ENCODE data around the gene IQSEC1.

Gene IQSEC1

DNA sequence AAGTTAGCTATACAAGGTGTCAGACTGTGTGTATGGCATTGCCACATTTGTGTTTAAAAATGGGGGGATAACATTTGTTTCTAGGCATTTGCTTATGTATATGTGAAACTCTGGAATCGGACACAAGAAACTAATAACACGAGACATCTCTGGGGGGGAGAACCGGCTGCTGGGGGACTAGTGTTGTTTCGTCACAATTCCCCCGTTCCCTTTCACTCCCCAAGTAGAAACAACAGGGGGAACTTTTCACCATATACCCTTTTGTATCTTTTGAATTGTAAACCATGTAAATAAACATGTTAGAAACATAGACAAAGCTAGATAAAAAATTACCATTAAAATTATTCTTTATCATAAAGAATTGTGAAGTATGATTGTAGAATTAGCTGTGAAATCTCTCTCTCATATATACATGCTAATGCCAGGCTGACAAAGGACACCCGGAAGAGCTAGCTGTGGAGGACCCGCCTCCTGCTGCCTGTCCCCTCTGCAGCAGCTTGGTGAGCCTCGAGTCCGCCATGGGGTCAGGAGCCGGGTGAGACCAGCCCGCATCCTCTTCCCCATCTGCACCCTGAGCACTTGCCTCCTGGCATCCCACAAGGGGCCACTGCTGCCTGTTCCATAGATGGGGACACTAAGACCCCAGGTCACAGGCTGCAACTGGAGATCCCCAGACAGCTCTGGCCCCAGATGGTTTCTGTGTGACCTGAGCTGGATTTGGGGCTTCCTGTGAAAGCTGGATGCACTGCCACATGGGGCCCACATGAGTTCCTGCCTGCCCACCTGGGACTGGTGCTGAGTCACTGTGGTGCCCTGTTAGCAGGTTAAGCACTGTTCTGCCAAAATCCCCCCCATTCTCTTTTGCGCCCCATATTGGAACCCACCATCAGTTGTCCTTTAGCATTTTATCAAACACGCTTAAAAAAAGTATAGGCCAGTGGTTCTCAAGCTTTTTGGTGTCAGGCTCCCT is 91.6 kb downstream of the IQSEC1 start:
- H3K9ac ChIP-seq: peak overlapping the region in 2 of 11 experiments; percentile 16 to 25; a peak in 1 of 22 replicates
- H3K4me1 ChIP-seq: peaks cover 43 to 78% (median 71%) of the 10 kb centered on the region in 10 experiments
- no peak overlapping the region for H3K4me3 ChIP-seq
- peak overlapping the region in 10 of 11 experiments; percentile 59 to 90 (median 84); a peak in 18 of 22 replicates for H3K4me2 ChIP-seq
- H3K9me3 ChIP-seq (replicated peaks in 1 of 11): no peaks in the 10 kb centered on the region
- peaks cover 0 to 77% (median 16%) of the 10 kb centered on the region in 11 experiments; a peak in 14 of 22 replicates for H3K36me3 ChIP-seq
- no peak for TF ChIP-seq Cebpa-rat (IDR thresholded peaks at IDR 0.05)
- peak overlapping the region in 4 of 11 experiments; percentile 3 to 54 (median 38); a peak in 6 of 22 replicates for H3K27ac ChIP-seq
- H3K27me3 ChIP-seq: no peaks in the 10 kb centered on the region
- peaks cover 72 to 100% (median 98%) of the 10 kb centered on the region in 11 experiments for H4K20me1 ChIP-seq

DNA sequence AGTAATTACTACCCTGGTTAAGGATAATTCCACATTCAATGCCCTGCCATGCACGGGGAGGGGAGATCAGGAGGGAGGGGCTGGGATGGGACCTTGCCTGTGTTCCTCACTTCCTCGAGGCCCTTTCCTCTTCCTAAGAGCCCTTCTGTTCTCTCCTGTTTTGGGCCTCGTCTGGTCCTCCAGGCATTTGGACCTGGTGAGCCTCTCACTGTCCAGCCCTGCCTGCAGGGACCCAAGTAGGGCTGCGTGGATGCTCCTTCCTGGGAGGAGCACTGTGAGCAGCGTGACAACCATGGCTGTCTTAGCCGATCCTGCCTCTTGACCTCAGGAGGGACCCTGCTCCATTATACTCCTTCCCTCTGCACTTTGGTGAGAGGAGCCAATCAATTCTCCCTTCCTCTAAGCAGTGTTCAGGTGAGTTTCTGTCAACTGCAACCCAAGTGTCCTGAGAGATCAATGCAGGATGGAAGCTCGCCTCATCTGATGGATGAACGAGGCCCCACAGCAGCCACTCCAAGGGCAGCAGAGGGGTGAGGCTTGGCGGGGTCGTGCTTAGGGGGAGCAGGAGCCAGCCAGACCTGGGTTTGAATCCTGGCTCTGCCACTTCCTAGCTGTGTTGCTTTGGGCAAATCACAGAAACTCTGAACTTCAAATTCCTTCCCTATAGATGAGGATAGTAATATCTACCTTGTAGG is 92.5 kb downstream of the IQSEC1 start:
- Histone ChIP-seq H4K20me1 (peaks cover 73 to 100% (median 98%) of the 10 kb centered on the region in 11 experiments), H3K4me2 (peak overlapping the region in 7 of 11 experiments; percentile 31 to 90 (median 85); a peak in 10 of 22 replicates), H3K27me3 (no peaks in the 10 kb centered on the region), H3K27ac (peak overlapping the region in 2 of 11 experiments; percentile 37 to 43; a peak in 3 of 22 replicates), H3K9ac (no peak overlapping the region), H3K4me1 (peaks cover 35 to 73% (median 64%) of the 10 kb centered on the region in 10 experiments), H3K36me3 (peaks cover 0 to 77% (median 25%) of the 10 kb centered on the region in 11 experiments; a peak in 16 of 22 replicates), H3K4me3 (no peak overlapping the region), H3K9me3 (replicated peaks in 1 of 11) (no peaks in the 10 kb centered on the region)
- no peak for TF ChIP-seq Cebpa-rat (IDR thresholded peaks at IDR 0.05)

DNA sequence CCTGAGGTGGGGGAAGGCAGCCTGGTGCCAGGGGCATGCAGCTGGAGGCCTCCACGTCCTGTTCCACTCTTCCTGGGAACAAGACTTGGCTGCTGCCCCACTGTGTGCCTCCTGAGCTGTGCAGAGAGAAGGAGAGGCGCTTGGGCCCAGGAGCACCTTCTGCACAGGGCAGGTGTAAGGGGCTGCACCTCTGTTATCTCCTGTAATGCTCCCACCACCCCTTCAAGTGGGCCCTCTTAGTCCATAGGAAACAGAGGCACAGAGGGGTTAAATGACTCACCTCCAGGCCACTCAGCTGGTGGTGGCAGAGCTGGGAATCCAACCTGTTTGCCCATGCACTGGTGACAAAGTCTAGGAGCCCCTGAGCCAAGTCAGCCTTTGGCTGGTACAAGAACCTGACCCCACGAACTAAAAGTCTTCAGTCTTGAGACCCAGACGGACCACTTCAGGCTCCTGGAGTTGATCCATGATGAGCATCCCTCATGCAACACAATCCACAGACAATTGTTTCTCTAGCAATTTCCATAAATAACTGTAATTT is 93.2 kb downstream of the IQSEC1 start:
- peak overlapping the region in 7 of 11 experiments; percentile 7 to 31 (median 21); a peak in 7 of 22 replicates for H3K4me2 ChIP-seq
- H3K4me3 ChIP-seq: no peak overlapping the region
- H3K4me1 ChIP-seq: peaks cover 27 to 70% (median 58%) of the 10 kb centered on the region in 10 experiments
- H3K36me3 ChIP-seq: peaks cover 0 to 84% (median 27%) of the 10 kb centered on the region in 11 experiments; a peak in 16 of 22 replicates
- H3K9me3 ChIP-seq (replicated peaks in 1 of 11): no peaks in the 10 kb centered on the region
- no peaks in the 10 kb centered on the region for H3K27me3 ChIP-seq
- H3K9ac ChIP-seq: no peak overlapping the region
- H4K20me1 ChIP-seq: peaks cover 80 to 100% (median 98%) of the 10 kb centered on the region in 11 experiments
- no peak overlapping the region for H3K27ac ChIP-seq
- TF ChIP-seq Cebpa-rat (IDR thresholded peaks at IDR 0.05): no peak

DNA sequence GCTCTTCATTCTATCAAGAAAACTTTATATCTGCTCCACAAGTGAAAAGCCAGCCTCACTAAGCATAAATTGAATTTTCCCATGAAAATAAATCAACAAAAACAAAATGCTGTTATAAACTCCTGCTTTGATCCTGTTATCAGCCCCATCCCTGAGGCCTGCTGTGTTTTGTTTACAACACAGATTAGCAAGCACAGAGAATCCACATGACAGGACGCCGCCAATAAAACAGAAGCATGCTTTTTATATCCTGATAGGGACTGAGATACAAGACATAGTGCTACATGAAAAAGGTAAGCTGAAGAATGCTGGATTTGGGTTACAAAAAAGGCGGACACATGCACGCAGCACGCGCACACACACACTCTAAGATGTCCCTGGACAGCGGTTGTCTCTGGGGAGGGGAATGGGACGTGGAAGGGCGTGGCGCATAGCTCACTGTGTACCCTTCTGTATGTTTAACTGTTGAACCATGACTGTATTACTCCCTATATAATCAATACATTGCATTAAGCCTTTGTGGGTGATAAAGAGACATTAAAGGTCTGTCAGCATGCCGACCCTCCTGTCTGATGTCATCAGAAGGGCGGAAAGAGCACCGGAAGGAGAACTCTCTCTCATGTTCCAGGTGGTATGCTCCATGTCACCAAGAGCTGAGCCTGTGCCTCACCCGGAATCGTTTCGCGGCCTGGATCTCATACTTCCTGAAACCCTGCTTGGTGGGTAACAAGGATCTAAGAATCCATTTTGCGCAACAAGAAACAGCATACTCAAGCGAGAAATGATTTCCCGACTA is 93.9 kb downstream of the IQSEC1 start:
- Histone ChIP-seq H4K20me1 (peaks cover 83 to 100% (median 100%) of the 10 kb centered on the region in 11 experiments), H3K9me3 (replicated peaks in 1 of 11) (no peaks in the 10 kb centered on the region), H3K27me3 (no peaks in the 10 kb centered on the region), H3K4me3 (no peak overlapping the region), H3K9ac (no peak overlapping the region), H3K27ac (no peak overlapping the region), H3K4me2 (peak overlapping the region in 6 of 11 experiments; percentile 7 to 23 (median 18); a peak in 6 of 22 replicates), H3K36me3 (peaks cover 0 to 91% (median 32%) of the 10 kb centered on the region in 11 experiments; a peak in 18 of 22 replicates), H3K4me1 (peaks cover 26 to 72% (median 56%) of the 10 kb centered on the region in 10 experiments)
- TF ChIP-seq Cebpa-rat (IDR thresholded peaks at IDR 0.05): no peak

DNA sequence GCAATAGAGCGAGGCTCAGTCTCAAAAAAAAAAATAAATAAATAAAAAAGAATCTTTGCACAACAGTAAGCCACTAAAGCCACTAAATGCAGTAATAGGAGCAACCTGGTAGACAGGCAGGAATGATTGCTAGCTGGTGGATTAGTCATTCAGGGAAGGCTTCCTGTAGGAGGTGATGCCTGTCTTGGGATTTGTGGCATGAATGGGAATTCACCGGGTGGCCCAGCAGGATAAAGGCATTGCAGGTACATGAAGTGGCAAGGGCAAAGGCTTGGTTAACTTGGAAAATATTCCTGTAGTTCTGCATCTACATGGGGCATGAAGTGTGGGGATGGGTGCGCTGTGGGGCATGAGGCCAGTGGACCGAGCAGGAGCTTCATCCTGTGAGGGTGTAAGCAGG is 94.5 kb downstream of the IQSEC1 start:
- Histone ChIP-seq H4K20me1 (peaks cover 84 to 100% (median 100%) of the 10 kb centered on the region in 11 experiments), H3K9ac (no peak overlapping the region), H3K27ac (no peak overlapping the region), H3K36me3 (peaks cover 4 to 97% (median 38%) of the 10 kb centered on the region in 11 experiments; a peak in 18 of 22 replicates), H3K27me3 (no peaks in the 10 kb centered on the region), H3K4me1 (peaks cover 21 to 72% (median 50%) of the 10 kb centered on the region in 10 experiments), H3K4me2 (no peak overlapping the region), H3K4me3 (no peak overlapping the region), H3K9me3 (replicated peaks in 1 of 11) (no peaks in the 10 kb centered on the region)
- TF ChIP-seq Cebpa-rat (IDR thresholded peaks at IDR 0.05): no peak

DNA sequence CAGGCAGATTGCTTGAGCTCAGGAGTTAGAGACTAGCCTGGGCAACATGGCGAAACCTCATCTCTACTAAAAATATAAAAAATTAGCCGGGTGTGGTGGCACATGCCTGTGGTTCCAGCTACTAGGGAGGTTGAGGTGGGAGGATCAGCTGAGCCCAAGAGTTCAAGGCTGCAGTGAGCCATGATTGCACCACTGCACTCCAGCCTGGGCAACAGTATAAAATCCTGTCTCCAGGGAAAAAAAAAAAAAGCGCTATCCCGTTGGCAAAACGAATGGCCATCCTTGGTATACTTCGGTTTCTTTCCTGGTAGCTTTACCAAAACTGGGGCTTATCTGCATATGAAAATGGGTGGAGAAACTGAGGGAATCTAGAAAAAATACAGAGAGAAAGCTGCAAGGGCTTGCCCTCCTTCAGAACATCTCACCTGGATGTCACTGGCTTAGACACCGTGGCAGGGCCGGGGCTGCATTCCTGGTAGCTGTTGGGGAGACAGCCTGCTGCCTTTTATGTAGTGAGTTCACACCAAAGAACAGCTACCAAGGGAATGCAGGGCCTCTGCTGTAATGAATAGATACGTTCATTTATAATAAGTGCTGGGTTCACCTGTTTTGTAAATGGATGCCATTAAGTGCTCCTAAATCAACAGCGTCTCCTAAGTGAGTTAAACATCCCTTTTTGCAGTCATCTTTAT is 96.0 kb downstream of the IQSEC1 start:
- TF ChIP-seq Cebpa-rat (IDR thresholded peaks at IDR 0.05): no peak
- Histone ChIP-seq H4K20me1 (peaks cover 81 to 100% (median 100%) of the 10 kb centered on the region in 11 experiments; a peak in 21 of 22 replicates), H3K36me3 (peaks cover 6 to 97% (median 49%) of the 10 kb centered on the region in 11 experiments; a peak in 18 of 22 replicates), H3K27me3 (no peaks in the 10 kb centered on the region), H3K27ac (no peak overlapping the region), H3K4me3 (no peak overlapping the region), H3K4me1 (peaks cover 6 to 62% (median 36%) of the 10 kb centered on the region in 10 experiments), H3K9ac (no peak overlapping the region), H3K9me3 (replicated peaks in 1 of 11) (no peaks in the 10 kb centered on the region), H3K4me2 (no peak overlapping the region)

DNA sequence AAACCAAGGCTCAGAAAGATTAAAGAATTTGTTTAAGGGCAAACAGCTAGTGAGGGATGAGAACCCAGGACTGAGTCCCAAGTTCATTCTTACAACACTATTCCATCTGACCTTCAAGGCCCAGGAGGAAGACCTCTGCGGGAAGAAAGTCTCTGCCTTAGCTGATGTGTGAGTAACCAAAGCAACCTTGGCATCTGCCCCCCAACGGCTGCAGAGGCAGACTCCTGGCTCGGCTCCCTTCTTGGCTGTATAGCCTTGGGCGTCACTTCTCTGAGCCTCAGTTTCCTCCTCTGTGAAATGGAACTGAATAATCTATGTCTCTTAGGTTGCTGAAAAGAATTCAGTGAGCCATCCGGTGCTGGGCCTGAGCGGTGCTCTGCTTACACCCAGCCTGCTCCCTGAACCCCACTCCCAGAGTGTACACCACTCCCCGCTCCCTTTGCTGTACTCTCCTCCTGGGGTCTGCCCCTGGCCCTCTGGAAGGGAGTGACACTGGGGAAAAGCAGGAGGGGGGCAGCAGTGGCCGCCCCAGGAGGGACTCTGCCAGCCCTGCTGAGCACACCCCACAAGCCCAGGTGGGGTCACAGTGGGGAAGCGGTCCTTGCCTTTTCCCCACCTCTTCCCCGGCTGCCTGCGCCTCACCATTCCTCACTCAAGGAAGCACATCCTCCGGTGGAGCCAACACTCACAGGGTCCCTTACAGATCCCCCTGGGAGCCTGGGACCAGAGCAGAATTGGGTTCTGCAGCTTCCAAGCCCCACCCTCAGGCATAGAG is 97.3 kb downstream of the IQSEC1 start:
- no peak overlapping the region; a peak in 1 of 22 replicates for H3K27ac ChIP-seq
- H3K9ac ChIP-seq: no peak overlapping the region
- no peak for TF ChIP-seq Cebpa-rat (IDR thresholded peaks at IDR 0.05)
- peaks cover 6 to 98% (median 51%) of the 10 kb centered on the region in 11 experiments; a peak in 18 of 22 replicates for H3K36me3 ChIP-seq
- peaks cover 3 to 51% (median 26%) of the 10 kb centered on the region in 10 experiments; a peak in 18 of 20 replicates for H3K4me1 ChIP-seq
- H3K4me2 ChIP-seq: no peak overlapping the region
- no peak overlapping the region for H3K4me3 ChIP-seq
- H3K27me3 ChIP-seq: no peaks in the 10 kb centered on the region
- H3K9me3 ChIP-seq (replicated peaks in 1 of 11): no peaks in the 10 kb centered on the region
- H4K20me1 ChIP-seq: peaks cover 74 to 100% (median 100%) of the 10 kb centered on the region in 11 experiments; a peak in 21 of 22 replicates

Measured in BLaER1 treated with 17β-estradiol and CSF1 and Interleukin-3, amounts not matched to agents 10 nM and 100 nM (cell line).